OCI-LY7 (cell line): ENCODE results near the gene FARSA. TPM values are rescaled to one million over a fixed set of nuclear protein-coding genes. Genes with fewer than 3 reads are reported as not detected.

Experiments
- BruUV-seq: library from RNA; stranded (reverse); fragments of 400-500 nt; replicated peaks from 2 replicates; lab custom pipeline; 2021; lab: Mats Ljungman, UMichigan
- CTCF ChIA-PET: fragments of 300-600 bp; sonication (Branson Sonifier 250); formaldehyde crosslinking; loops from one replicate; lab custom pipeline; 2022; ENCODE audit warnings: antibody characterized with exemption; ENCODE audit not compliant: unreplicated experiment; lab: Charles Lee
- POLR2A ChIA-PET: fragments of 300-600 bp; sonication (Branson Sonifier 250); formaldehyde crosslinking; loops from one replicate; lab custom pipeline; 2022; ENCODE audit warnings: antibody characterized with exemption; lab: Charles Lee
- DNase-seq: peaks from one replicate; pipeline ENCODE4 v3.0.0-alpha.2; 2015; ENCODE audit warnings: low spot score
- H2AFZ ChIP-seq: fragments of 200-600 bp; sonication (generic), shearing (Covaris generic); 2 replicates; pipeline ENCODE4 v1.6.1; 2014; ENCODE audit warnings: mild to moderate bottlenecking, antibody characterized with exemption, low read length, moderate library complexity
- H3K27ac ChIP-seq: fragments of 200-600 bp; sonication (generic); 2 replicates; pipeline ENCODE4 v1.5.1; 2014; ENCODE audit warnings: mixed run types, low read depth, mild to moderate bottlenecking, moderate library complexity, low read length, inconsistent platforms; ENCODE audit not compliant: poor library complexity, severe bottlenecking
- H3K36me3 ChIP-seq: fragments of 200-600 bp; sonication (generic); 2 replicates; pipeline ENCODE4 v1.6.1; 2014; ENCODE audit warnings: mild to moderate bottlenecking, antibody characterized with exemption, low read length, moderate library complexity, mixed read lengths; ENCODE audit not compliant: insufficient read depth
- H3K4me1 ChIP-seq: fragments of 200-600 bp; sonication (generic); 2 replicates; pipeline ENCODE4 v1.5.1; 2014; ENCODE audit warnings: mild to moderate bottlenecking, low read length; ENCODE audit not compliant: insufficient read depth, poor library complexity, severe bottlenecking
- H3K4me2 ChIP-seq: fragments of 200-600 bp; sonication (generic); 2 replicates; pipeline ENCODE4 v1.6.1; 2014; ENCODE audit warnings: mild to moderate bottlenecking, low read length
- H3K4me3 ChIP-seq: fragments of 200-600 bp; sonication (generic); 2 replicates; pipeline ENCODE4 v1.5.1; 2014; ENCODE audit warnings: mild to moderate bottlenecking, low read depth, low read length; ENCODE audit not compliant: poor library complexity, severe bottlenecking
- H3K79me2 ChIP-seq: fragments of 200-600 bp; sonication (generic); 2 replicates; pipeline ENCODE4 v1.6.1; 2016; ENCODE audit warnings: low read depth, mild to moderate bottlenecking, low read length, moderate library complexity, mixed read lengths; ENCODE audit not compliant: insufficient read depth
- H3K9me2 ChIP-seq: fragments of 200-600 bp; sonication (generic); 2 replicates; pipeline ENCODE4 v1.6.1; 2016; ENCODE audit warnings: mild to moderate bottlenecking, low read length, mixed read lengths; ENCODE audit not compliant: insufficient read depth
- H3K9me3 ChIP-seq: fragments of 200-600 bp; sonication (generic); 2 replicates; pipeline ENCODE4 v1.6.1; 2014; ENCODE audit warnings: mild to moderate bottlenecking, mixed run types, low read length, mixed read lengths
- H4K20me1 ChIP-seq: fragments of 200-600 bp; sonication (generic); 2 replicates; pipeline ENCODE4 v1.6.1; 2014; ENCODE audit warnings: mild to moderate bottlenecking, antibody characterized with exemption, low read length, moderate library complexity, mixed read lengths; ENCODE audit not compliant: insufficient read depth
- CTCF ChIP-seq: fragments of 200-600 bp; sonication (generic); conservative IDR thresholded peaks from 2 replicates; pipeline ENCODE4 v1.5.1; 2014; ENCODE audit warnings: mild to moderate bottlenecking, antibody characterized with exemption, low read length, moderate library complexity, mixed read lengths
- EZH2phosphoT487 ChIP-seq: fragments of 200-600 bp; sonication (generic); IDR thresholded peaks from 2 replicates; pipeline ENCODE4 v1.6.1; 2018; ENCODE audit warnings: low read depth, borderline replicate concordance, mild to moderate bottlenecking, mixed run types, antibody characterized with exemption, low read length, moderate library complexity, mixed read lengths
- intact Hi-C: fragments of 100-400 bp; cut with micrococcal nuclease; formaldehyde crosslinking; loops from one replicate; pipeline ENCODE4 v1.10.0; 2022; ENCODE audit not compliant: unreplicated experiment
- total RNA-seq, 2 experiments: library from RNA; depleted of rRNA in 1 of 2; stranded (reverse); fragments of >200 nt in 1 of 2; shearing (Covaris generic) in 1 of 2; gene quantifications; 2 replicates each; pipeline ENCODE4 v1.2.3, GENCODE V29; 2014 to 2022

Gene FARSA
- total RNA-seq, 2 experiments from 2014 or later = 117 to 135 TPM

GRCh38 chr19:12875086-12875485 is 58.4 kb downstream of the FARSA start:
- ChIA-PET CTCF (no interaction called here), POLR2A (no interaction called here)
- no peak overlapping the region for H3K27ac ChIP-seq
- H3K79me2 ChIP-seq = no peaks in the 10 kb centered on the region
- H3K9me3 ChIP-seq = no peaks in the 10 kb centered on the region
- peaks cover 6% of the 10 kb centered on the region for H3K4me1 ChIP-seq
- no peaks in the 10 kb centered on the region for H4K20me1 ChIP-seq
- H2AFZ ChIP-seq = no peak overlapping the region
- intact Hi-C loops = no loop called here
- H3K4me2 ChIP-seq = no peak overlapping the region
- TF ChIP-seq EZH2phosphoT487 = no peak
- TF ChIP-seq CTCF = no peak
- H3K9me2 ChIP-seq = no peaks in the 10 kb centered on the region
- H3K36me3 ChIP-seq = peaks cover 34% of the 10 kb centered on the region
- no TSS peak for BruUV-seq
- H3K4me3 ChIP-seq = no peak overlapping the region
- no peak for DNase-seq

GRCh38 chr19:12873891-12874745 is 59.4 kb downstream of the FARSA start:
- CTCF ChIA-PET = no interaction called here
- no peak for TF ChIP-seq EZH2phosphoT487
- no peak for TF ChIP-seq CTCF
- Histone ChIP-seq H4K20me1 (no peaks in the 10 kb centered on the region), H3K9me2 (no peaks in the 10 kb centered on the region), H3K9me3 (no peaks in the 10 kb centered on the region), H3K27ac (no peak overlapping the region), H3K36me3 (peaks cover 34% of the 10 kb centered on the region), H3K4me3 (no peak overlapping the region), H2AFZ (no peak overlapping the region), H3K79me2 (no peaks in the 10 kb centered on the region), H3K4me1 (no peaks in the 10 kb centered on the region), H3K4me2 (no peak overlapping the region)
- no peak for DNase-seq
- no TSS peak for BruUV-seq
- POLR2A ChIA-PET = no interaction called here
- intact Hi-C loops = no loop called here
